Activated CD8-positive, alpha-beta T cell treated with anti-CD3 and anti-CD28 coated beads, Interleukin-2, amount 10 ng/mL, durations not matched to agents 7 days and 5 days (primary cell): Measurements from ENCODE around the gene MAP2K3. TPM values are rescaled to one million over a fixed set of nuclear protein-coding genes. Genes with fewer than 3 reads are reported as not detected.
"Not testable (repeated sequence)": the region's sequence is repeated elsewhere in the genome, so short reads cannot be mapped to it uniquely, and the experiment has no call there.

Source experiments
- ATAC-seq: fragments of 150-1000 bp; cut with Tn5 transposase; one replicate; pipeline ENCODE4 v1.10.0; 2021; ENCODE audit warnings: moderate library complexity
- CTCF ChIA-PET: fragments of 350-600 bp; sonication (Branson Sonifier 250); formaldehyde crosslinking; loops from one replicate; lab custom pipeline; 2021; ENCODE audit warnings: antibody characterized with exemption; lab: Charles Lee
- POLR2A ChIA-PET: fragments of 350-600 bp; sonication (Branson Sonifier 250); formaldehyde crosslinking; loops from one replicate; lab custom pipeline; 2021; ENCODE audit warnings: antibody characterized with exemption; lab: Charles Lee
- DNase-seq: peaks from one replicate; pipeline ENCODE4 v3.0.0-alpha.2; 2020
- H3K27ac Mint-ChIP-seq: one replicate; pipeline ENCODE4 v1.8.0; 2021; ENCODE audit warnings: mild to moderate bottlenecking, mixed read lengths
- H3K27me3 Mint-ChIP-seq: one replicate; pipeline ENCODE4 v1.8.0; 2021; ENCODE audit warnings: low read depth, mixed read lengths
- H3K36me3 Mint-ChIP-seq: one replicate; pipeline ENCODE4 v1.8.0; 2021; ENCODE audit warnings: low read depth, mixed read lengths
- H3K4me1 Mint-ChIP-seq: one replicate; pipeline ENCODE4 v1.8.0; 2021; ENCODE audit warnings: low read depth, mixed read lengths
- H3K4me3 Mint-ChIP-seq: one replicate; pipeline ENCODE4 v1.8.0; 2021; ENCODE audit warnings: mild to moderate bottlenecking, mixed read lengths
- H3K9me3 Mint-ChIP-seq: one replicate; pipeline ENCODE4 v1.8.0; 2022; ENCODE audit warnings: mixed read lengths; ENCODE audit not compliant: insufficient read depth
- total RNA-seq, 2 experiments: library from RNA; stranded (reverse); gene quantifications; one replicate each; pipeline ENCODE4 v1.2.3, GENCODE V29; 2021

Gene MAP2K3
- total RNA-seq, 2 experiments from 2014 or later: 57.4 to 57.8 TPM

DNA sequence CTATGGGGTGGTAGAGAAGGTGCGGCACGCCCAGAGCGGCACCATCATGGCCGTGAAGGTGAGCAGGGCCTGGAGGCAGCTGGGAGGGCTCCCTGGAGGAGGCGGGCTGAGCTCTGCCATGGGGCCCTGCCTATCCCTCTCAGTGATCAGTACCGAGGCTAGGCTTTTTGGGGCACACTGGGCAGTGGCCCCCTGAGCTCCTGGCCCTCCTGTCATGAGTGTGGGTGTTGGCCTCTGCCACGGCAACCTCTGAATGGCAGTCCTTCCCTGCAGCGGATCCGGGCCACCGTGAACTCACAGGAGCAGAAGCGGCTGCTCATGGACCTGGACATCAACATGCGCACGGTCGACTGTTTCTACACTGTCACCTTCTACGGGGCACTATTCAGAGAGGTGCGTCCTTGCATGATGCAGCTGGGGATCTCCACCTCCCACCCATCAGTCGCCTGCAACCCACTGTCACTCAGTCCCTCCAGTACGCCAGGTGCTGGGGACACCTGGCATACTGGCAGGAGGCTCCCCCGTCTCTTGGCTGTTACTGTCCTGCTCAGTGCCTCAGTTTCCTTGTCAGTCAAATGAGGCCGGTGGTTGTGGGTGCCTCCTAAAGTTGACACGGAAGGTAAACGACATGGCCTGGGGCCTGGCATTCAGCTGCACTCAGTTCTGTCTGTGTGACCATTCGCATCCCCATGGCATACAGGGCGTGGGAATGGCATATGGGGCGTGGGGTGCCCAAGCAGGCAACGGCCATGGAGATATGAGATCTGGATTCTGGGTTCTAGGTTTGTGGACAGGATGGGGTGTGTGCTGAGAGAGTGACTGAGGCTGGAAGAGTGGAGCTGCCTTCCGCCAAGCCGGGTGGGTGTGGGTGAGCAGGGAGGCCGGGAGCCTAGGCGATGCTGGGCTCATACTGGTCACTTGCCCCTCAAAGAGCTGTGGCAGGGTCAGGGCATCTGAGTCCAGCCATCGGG lies 16.4 kb downstream of the MAP2K3 start:
- ATAC-seq (no peak), DNase-seq (no peak)
- Mint-ChIP-seq H3K4me3 (no peak overlapping the region), H3K27ac (no peak overlapping the region), H3K4me1 (no peaks in the 10 kb centered on the region), H3K27me3 (no peaks in the 10 kb centered on the region), H3K36me3 (peaks cover 38% of the 10 kb centered on the region), H3K9me3 (peaks cover 10% of the 10 kb centered on the region)
- CTCF ChIA-PET: no interaction called here
- POLR2A ChIA-PET: no interaction called here

DNA sequence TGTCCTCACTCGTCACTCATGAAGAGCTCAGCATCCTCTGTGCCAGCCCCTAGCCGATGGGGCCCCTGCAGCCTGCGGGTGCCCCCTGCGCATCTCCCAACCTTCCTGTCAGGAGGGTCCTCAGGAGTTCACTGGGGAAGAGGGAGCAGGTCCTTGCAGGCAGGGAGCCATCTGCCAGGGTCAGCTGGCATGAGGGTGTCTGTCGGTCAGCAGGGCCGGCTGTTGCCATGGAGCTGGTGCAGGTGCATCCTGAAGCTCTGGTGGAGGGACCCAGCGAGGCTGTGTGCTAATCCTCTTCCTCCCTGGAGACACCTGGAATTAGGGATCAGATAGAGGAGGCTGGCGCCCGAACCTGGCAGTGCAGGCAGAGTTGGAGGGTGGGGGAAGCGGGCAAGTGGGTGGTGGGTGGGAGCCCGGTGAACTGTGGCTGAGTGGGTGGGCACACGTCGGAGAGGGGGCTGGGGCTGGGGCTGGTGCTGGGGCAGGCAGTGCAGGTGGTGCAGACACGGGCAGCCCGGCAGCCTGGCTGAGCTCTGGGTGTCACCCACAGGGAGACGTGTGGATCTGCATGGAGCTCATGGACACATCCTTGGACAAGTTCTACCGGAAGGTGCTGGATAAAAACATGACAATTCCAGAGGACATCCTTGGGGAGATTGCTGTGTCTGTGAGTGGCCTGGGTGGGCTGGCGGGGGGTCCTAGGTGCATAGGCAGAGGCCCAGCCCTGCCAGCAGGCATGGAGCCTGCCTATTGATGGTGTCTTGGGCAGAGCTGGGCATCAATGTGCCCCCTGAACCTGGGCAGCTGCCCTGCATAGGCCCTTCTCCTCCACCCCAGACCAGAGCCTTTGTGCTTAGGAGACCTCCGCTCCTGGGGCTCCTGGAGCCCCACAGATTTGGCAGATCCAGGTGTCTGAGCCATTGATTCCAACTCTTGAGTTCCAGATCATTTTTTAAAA lies 17.4 kb downstream of the MAP2K3 start:
- Mint-ChIP-seq H3K27me3 (no peaks in the 10 kb centered on the region), H3K9me3 (peaks cover 10% of the 10 kb centered on the region), H3K4me1 (no peaks in the 10 kb centered on the region), H3K27ac (no peak overlapping the region), H3K4me3 (no peak overlapping the region), H3K36me3 (peaks cover 45% of the 10 kb centered on the region)
- ATAC-seq (no peak), DNase-seq (no peak)
- ChIA-PET POLR2A (no interaction called here), CTCF (no interaction called here)

DNA sequence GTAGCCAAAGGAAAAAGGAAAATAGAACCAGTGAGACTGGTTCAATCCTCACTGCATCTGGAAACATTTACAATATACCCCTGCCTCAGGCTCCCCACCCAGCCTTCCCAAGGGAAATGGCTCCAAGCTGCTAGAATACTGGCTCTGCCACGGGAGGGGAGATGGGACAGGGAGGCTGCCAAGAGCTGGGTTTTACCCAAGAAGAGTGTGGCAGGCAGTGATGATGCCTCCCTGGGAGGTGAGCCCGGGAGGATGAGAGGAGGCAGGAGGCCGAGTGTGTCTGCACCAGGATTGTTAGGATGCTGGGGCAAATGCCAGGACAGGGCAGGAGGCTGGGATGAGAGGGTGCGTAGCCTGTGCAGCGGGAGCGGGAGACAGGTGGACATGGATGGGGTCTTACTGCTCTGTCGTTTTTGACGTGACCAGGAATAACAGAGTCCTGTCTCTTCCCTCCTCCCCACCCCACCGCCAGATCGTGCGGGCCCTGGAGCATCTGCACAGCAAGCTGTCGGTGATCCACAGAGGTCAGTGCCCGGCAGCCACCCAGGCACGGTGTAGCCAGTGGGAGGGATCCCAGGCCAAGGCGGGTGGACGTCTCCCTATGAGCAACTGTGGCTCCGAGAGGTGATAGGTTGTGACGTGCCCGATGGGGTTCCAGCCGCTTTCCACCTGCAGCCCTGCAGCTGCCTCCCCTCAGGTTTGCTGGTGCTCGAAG lies 18.4 kb downstream of the MAP2K3 start:
- H3K27me3 Mint-ChIP-seq: no peaks in the 10 kb centered on the region
- POLR2A ChIA-PET: no interaction called here

DNA sequence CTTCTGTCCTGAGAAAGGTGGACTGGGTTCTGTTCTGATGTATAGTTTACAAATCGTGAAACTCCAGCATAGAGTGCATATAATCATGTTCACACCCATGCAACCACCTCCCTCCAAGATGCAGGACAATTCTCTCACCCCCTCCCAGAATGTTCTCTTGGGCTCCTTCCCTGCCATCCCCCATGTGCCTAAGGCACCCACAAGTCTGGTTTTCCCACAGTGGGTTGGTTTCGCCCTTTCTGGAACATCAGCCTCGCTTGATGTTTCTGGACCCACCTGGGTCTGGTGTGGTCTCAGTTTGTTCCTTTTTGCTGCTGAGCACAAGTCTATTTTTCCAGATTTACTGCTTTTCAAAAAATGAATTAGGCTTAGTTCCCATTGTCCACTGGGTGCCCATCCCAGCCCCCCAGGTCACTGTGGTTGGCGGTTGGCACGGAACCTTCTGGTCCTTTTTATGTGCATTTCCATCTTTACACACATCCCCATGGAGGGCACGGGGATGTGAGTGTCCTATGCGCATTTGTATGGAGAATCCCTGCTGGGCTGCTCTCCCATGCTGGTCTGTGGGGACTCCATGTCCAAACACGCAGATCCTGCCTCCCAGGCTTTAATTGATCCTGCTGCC lies 19.0 kb downstream of the MAP2K3 start:
- no peak for ATAC-seq
- DNase-seq: no peak
- Mint-ChIP-seq H3K36me3 (peaks cover 52% of the 10 kb centered on the region), H3K27me3 (no peaks in the 10 kb centered on the region), H3K9me3 (peaks cover 10% of the 10 kb centered on the region), H3K27ac (no peak overlapping the region), H3K4me3 (no peak overlapping the region), H3K4me1 (no peaks in the 10 kb centered on the region)
- POLR2A ChIA-PET: no interaction called here
- CTCF ChIA-PET: no interaction called here

More for the DNA sequence above, 18.4 kb downstream of the MAP2K3 start:
- Mint-ChIP-seq H3K4me3 (no peak overlapping the region), H3K27ac (no peak overlapping the region), H3K9me3 (peaks cover 10% of the 10 kb centered on the region), H3K36me3 (peaks cover 47% of the 10 kb centered on the region), H3K4me1 (no peaks in the 10 kb centered on the region)
- CTCF ChIA-PET: no interaction called here
- DNase-seq (no peak), ATAC-seq (no peak)

DNA sequence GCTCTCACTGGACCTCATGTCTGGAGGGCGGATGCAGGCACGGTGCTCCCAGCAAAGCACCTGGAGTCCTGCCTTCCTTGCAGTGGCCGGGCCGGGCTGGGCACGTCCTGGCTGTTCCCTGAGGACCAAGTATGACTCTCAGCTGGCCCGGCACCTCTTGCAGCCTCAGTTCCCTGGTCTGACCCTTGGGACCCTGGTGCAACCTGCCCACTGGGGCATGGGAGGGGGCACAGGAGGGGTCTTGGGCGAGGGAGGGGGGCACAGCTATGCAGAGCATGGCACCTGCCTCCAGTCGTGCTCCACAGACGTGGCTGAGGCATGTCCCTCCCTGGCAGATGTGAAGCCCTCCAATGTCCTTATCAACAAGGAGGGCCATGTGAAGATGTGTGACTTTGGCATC lies 19.6 kb downstream of the MAP2K3 start:
- Mint-ChIP-seq H3K27ac (no peak overlapping the region), H3K4me3 (no peak overlapping the region), H3K36me3 (peaks cover 55% of the 10 kb centered on the region), H3K27me3 (no peaks in the 10 kb centered on the region), H3K4me1 (no peaks in the 10 kb centered on the region), H3K9me3 (peaks cover 10% of the 10 kb centered on the region)
- ChIA-PET POLR2A (no interaction called here), CTCF (no interaction called here)
- ATAC-seq (no peak), DNase-seq (no peak)

DNA sequence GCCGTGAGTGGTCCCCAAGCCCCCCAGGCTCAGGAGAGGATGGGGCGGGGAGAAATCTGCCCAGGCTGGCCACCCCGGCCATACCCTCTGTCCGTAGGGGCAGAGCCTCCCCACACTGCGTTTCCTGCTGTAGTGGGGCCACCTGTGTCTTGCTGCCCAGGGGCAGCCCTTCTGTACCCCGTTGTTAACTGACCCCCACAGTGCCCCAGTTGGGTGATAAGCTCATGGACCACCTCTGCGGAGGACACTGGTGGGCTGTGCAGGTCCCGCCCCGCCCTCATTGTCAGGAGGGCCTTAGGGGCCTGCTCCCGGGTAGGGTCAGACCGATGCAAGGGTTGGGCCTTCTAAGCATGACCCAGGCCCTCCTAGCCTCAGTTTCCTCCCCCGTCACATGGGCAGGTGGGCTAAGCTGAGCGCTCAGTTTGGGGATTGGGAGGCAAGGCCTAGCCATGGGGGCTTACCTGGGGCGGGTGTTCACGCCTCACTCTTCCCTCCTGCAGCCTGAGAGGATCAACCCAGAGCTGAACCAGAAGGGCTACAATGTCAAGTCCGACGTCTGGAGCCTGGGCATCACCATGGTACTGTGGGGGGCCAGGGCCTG lies 20.1 kb downstream of the MAP2K3 start:
- H3K9me3 Mint-ChIP-seq, H3K27me3 Mint-ChIP-seq, H3K4me3 Mint-ChIP-seq, ATAC-seq, DNase-seq, POLR2A ChIA-PET, H3K27ac Mint-ChIP-seq, CTCF ChIA-PET, H3K4me1 Mint-ChIP-seq: not testable (repeated sequence)
- H3K36me3 Mint-ChIP-seq: peaks cover 55% of the 10 kb centered on the region

DNA sequence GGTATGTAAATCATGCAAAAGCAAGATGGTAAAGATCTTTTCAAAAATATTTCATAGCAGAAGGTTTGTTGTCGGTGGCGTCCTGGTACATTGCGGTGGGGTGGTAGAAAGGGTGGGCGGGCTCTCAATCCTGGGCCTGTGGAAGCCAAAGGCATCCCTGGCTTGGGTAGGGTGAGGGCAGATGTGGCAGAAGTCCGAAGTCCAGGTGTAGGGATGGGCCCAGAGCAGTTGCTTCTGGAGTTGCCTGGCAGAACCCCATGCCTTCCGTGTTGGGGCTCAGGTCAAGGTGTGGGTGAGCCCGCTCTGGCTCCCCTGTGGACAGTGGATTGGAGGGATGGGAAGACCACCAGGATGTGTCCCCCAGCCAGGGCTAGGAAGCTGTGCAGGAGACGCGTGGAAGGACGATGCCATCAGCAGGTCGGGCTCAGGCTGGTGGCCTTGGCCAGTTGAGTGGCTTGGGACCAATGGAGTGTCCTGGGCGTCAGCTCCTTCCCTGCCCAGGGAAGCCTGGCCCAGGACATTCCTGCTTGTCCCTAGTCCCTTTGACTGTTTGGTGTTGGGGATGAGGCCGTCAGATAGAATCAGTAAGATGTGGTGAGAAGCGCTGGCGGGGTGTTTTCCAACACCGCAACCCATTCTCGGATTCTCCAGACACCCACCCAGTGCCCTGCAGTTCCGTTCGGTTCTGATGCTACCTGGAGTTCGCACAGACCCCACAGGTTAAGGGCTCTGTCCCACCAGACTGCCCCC lies 21.1 kb downstream of the MAP2K3 start:
- CTCF ChIA-PET, H3K9me3 Mint-ChIP-seq, H3K27me3 Mint-ChIP-seq, ATAC-seq, H3K4me3 Mint-ChIP-seq, DNase-seq, H3K4me1 Mint-ChIP-seq, H3K27ac Mint-ChIP-seq, POLR2A ChIA-PET: not testable (repeated sequence)
- H3K36me3 Mint-ChIP-seq: peaks cover 57% of the 10 kb centered on the region

DNA sequence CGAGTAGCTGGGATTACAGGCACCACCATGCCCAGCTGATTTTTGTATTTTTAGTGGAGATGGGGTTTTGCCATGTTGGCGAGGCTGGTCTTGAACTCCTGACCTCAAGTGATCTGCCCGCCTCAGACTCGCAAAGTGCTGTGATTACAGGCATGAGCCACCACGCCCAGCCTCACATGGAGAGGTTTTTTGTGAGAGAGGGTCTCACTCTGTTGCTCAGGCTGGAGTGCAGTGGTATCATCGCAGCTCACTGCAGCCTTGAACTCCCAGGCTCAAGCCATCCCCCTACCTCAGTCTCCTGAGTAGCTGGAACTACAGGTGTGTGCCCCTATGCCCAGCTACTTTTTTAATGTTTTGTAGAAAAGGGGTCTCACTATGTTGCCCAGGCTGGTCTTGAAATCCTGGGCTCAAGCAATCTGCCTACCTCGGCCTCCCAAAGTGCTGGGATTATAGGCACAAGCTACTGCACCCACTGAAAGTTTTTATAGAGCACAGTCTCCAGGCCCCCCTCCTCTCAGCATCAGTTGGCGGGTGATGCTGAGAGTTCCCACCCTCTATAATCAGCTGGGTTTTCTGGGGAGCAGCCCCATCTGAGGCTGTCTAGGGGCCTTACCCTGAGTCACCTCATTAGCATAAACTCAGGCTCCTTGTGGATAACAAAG lies 22.2 kb downstream of the MAP2K3 start:
- peaks cover 53% of the 10 kb centered on the region for H3K36me3 Mint-ChIP-seq
- H3K4me1 Mint-ChIP-seq, POLR2A ChIA-PET, DNase-seq, ATAC-seq, H3K27ac Mint-ChIP-seq, CTCF ChIA-PET, H3K27me3 Mint-ChIP-seq, H3K9me3 Mint-ChIP-seq, H3K4me3 Mint-ChIP-seq: not testable (repeated sequence)

DNA sequence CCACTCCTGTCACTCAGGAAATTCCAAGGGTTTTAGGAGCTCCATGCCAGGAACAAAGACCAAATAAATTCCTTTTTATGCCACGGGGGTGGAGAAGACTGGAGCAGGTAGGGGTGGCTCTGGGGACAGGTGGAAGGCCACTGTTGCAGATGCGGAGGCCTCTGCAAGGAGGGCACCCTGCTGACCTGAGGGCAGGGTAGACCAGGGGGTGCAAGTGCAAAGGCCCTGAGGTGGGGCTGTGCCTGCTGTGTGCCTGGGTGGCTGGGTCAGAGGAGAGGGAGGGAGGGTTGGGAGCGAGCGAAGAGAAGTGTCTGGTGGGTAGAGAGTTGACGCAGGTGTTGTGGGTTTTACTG lies 22.7 kb downstream of the MAP2K3 start:
- H3K4me1 Mint-ChIP-seq, H3K9me3 Mint-ChIP-seq, ATAC-seq, H3K27me3 Mint-ChIP-seq, DNase-seq, H3K4me3 Mint-ChIP-seq, H3K27ac Mint-ChIP-seq, CTCF ChIA-PET, POLR2A ChIA-PET: not testable (repeated sequence)
- H3K36me3 Mint-ChIP-seq: peaks cover 53% of the 10 kb centered on the region

DNA sequence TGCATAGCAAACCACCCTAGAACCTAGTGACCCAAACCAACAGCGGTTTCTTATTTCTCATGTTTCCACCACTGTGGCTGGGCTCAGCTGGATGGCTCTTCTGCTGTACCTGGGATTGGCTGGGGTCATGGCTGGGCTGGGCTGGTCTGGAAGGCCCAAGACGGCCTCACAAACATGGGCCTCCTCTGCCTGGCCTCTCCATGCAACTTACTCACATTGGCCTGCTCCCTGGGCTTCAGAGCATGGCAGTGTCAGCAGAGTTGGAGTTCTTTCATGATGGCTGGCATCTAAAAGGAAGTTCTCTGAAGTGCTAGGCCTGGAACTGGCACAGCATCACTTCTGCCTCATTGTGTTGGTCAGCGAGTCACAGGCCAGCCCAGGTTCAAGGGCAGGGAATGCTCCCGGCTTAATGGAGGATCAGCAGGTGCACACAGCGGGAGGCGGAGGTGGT lies 24.4 kb downstream of the MAP2K3 start:
- ATAC-seq, CTCF ChIA-PET, H3K4me1 Mint-ChIP-seq, POLR2A ChIA-PET, DNase-seq, H3K27me3 Mint-ChIP-seq, H3K27ac Mint-ChIP-seq, H3K9me3 Mint-ChIP-seq, H3K4me3 Mint-ChIP-seq: not testable (repeated sequence)
- H3K36me3 Mint-ChIP-seq: peaks cover 42% of the 10 kb centered on the region
